Measurements from ENCODE around the gene IFT74.
"Not testable (repeated sequence)": the region's sequence is repeated elsewhere in the genome, so short reads cannot be mapped to it uniquely, and the experiment has no call there.

Gene IFT74

GRCh38 chr9:27073841-27074728 is 117.9 kb downstream of the IFT74 start:
- H3K27me3 Mint-ChIP-seq, result no peaks in the 10 kb centered on the region
- no peak overlapping the region for H3K4me3 Mint-ChIP-seq
- peaks cover 10% of the 10 kb centered on the region for H3K36me3 Mint-ChIP-seq
- no peaks in the 10 kb centered on the region for H3K9me3 Mint-ChIP-seq
- no peaks in the 10 kb centered on the region for H3K4me1 Mint-ChIP-seq
- no peak for ATAC-seq (ENCODE audit: low read depth)
- no peak for DNase-seq (ENCODE audit: low spot score in 2 of 2)
- no peak overlapping the region for H3K27ac Mint-ChIP-seq

DNA sequence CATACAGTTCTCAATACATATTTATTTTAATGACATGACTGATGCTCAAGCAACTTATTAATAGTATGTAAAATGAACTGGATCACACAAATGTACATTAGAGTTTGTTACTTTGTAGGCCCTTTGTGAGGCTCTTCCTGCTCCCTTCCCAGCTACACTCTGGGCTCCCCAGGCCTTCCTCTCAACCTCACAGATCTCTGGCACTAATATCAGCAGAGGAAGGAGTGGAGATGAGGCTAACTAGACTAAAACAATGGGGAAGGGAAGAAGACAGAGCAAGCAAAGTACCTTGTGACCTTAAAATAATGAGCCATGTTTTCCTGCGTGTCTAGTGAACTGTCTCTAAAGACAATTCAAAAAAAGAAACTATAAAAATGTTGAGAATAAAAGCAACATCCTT is 122.5 kb downstream of the IFT74 start:
- H3K27me3 Mint-ChIP-seq, result no peaks in the 10 kb centered on the region
- ATAC-seq (ENCODE audit: low read depth) (no peak), DNase-seq (ENCODE audit: low spot score in 2 of 2) (no peak)
- no peak overlapping the region for H3K4me3 Mint-ChIP-seq
- no peak overlapping the region for H3K27ac Mint-ChIP-seq
- no peaks in the 10 kb centered on the region for H3K9me3 Mint-ChIP-seq
- H3K4me1 Mint-ChIP-seq, result no peaks in the 10 kb centered on the region
- peaks cover 8% of the 10 kb centered on the region for H3K36me3 Mint-ChIP-seq

DNA sequence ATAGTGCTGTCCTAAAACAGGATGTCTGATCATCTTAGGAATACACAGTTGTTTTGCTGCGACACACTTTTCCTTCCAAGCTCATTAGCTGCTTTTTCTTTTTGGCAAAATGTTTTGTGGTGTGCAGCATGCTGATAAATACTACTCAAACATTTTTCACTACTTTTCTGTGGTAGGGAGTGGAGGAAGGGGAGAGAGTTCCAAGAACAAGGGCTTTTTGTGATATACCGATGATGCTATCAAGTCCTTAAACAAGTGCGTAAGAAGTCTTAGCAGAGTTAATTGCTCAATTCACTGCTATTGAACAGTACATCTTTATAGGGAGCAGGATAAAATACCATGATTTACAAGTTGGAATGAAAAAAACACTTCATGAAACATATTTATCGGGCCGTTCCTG is 129.2 kb downstream of the IFT74 start:
- Mint-ChIP-seq H3K36me3 (no peaks in the 10 kb centered on the region), H3K4me3 (no peak overlapping the region), H3K27ac (no peak overlapping the region), H3K4me1 (no peaks in the 10 kb centered on the region), H3K9me3 (no peaks in the 10 kb centered on the region), H3K27me3 (no peaks in the 10 kb centered on the region)
- no peak for ATAC-seq (ENCODE audit: low read depth)
- no peak for DNase-seq (ENCODE audit: low spot score in 2 of 2)

- no peaks in the 10 kb centered on the region for H3K27me3 Mint-ChIP-seq
- no peaks in the 10 kb centered on the region for H3K4me1 Mint-ChIP-seq
- no peaks in the 10 kb centered on the region for H3K36me3 Mint-ChIP-seq
- H3K4me3 Mint-ChIP-seq, result no peak overlapping the region
- H3K9me3 Mint-ChIP-seq, result no peaks in the 10 kb centered on the region
- ATAC-seq (ENCODE audit: low read depth) (no peak), DNase-seq (ENCODE audit: low spot score in 2 of 2) (no peak)
- no peak overlapping the region for H3K27ac Mint-ChIP-seq
Observed at GRCh38 chr9:27086818-27087680, 130.8 kb downstream of the IFT74 start.

DNA sequence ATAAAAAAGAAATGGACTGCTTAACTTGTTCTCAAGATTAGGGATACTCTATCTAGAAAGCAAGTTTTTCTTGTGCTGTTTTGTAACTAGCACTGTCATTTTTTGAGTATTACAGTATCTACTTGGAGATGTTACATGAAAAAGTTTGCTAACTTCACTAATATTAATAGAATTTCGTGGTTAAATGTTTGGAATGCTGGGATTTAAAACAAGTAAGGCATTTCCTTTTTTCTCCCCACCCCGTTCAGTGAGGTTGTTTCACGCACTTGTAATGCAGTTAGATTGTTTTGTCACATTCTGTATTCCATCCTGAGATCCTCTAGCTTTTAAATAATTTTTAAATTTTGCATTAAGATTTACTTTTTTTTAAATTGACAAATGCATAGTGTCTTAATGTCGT is 132.8 kb downstream of the IFT74 start:
- Mint-ChIP-seq H3K4me3 (no peak overlapping the region), H3K4me1 (no peaks in the 10 kb centered on the region), H3K27me3 (peaks cover 5% of the 10 kb centered on the region), H3K36me3 (no peaks in the 10 kb centered on the region), H3K27ac (no peak overlapping the region), H3K9me3 (no peaks in the 10 kb centered on the region)
- ATAC-seq (ENCODE audit: low read depth), result no peak
- DNase-seq (ENCODE audit: low spot score in 2 of 2), result no peak

- Mint-ChIP-seq H3K27ac (no peak overlapping the region), H3K9me3 (no peaks in the 10 kb centered on the region), H3K27me3 (peaks cover 8% of the 10 kb centered on the region), H3K4me1 (no peaks in the 10 kb centered on the region), H3K36me3 (no peaks in the 10 kb centered on the region), H3K4me3 (no peak overlapping the region)
- ATAC-seq (ENCODE audit: low read depth) (no peak), DNase-seq (ENCODE audit: low spot score in 2 of 2) (no peak)
Observed at GRCh38 chr9:27089706-27090105, 133.5 kb downstream of the IFT74 start.

DNA sequence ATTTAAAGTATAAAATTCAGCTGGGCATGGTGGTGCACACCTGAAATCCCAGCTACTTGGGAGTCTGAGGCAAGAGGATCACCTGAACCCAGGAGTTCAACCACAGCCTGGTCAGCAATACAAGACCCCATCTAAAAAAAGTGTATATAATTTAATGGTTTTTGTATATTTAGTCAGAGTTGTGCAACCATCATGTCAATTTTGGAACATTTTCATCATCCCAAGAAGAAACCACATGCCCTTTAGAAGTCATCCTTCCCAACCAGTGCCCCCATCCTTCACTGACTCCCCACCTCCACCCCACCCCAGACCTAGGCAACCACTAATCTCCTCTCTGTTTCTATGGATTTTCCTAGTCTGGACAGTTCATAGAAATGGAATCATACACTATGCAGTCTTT is 134.0 kb downstream of the IFT74 start:
- no peaks in the 10 kb centered on the region for H3K9me3 Mint-ChIP-seq
- no peaks in the 10 kb centered on the region for H3K4me1 Mint-ChIP-seq
- DNase-seq (ENCODE audit: low spot score in 2 of 2), result no peak

GRCh38 chr9:27090711-27091110 is 134.5 kb downstream of the IFT74 start:
- DNase-seq (ENCODE audit: low spot score in 2 of 2) (no peak), ATAC-seq (ENCODE audit: low read depth) (no peak)
- Mint-ChIP-seq H3K9me3 (no peaks in the 10 kb centered on the region), H3K27ac (no peak overlapping the region), H3K36me3 (no peaks in the 10 kb centered on the region), H3K4me1 (no peaks in the 10 kb centered on the region), H3K4me3 (no peak overlapping the region), H3K27me3 (peaks cover 12% of the 10 kb centered on the region)

More for the DNA sequence above, 134.0 kb downstream of the IFT74 start:
- H3K27me3 Mint-ChIP-seq, result peaks cover 10% of the 10 kb centered on the region
- H3K4me3 Mint-ChIP-seq, result no peak overlapping the region
- H3K36me3 Mint-ChIP-seq, result no peaks in the 10 kb centered on the region
- H3K27ac Mint-ChIP-seq, result no peak overlapping the region
- ATAC-seq (ENCODE audit: low read depth), result no peak

DNA sequence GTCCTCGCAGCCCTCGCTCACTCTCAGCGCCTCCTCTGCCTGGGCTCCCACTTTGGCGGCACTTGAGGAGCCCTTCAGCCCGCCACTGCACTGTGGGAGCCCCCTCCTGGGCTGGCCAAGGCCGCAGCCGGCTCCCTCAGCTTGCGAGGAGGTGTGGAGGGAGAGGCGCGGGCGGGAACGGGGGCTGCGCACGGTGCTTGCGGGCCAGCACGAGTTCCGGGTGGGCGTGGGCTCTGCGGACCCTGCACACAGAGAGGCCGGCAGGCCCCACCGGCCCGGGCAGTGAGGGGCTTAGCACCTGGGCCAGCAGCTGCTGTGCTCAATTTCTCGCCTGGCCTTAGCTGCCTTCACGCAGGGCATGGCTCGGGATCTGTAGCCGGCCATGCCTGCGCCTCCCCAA is 136.3 kb downstream of the IFT74 start:
- ATAC-seq (ENCODE audit: low read depth); DNase-seq (ENCODE audit: low spot score in 2 of 2); H3K4me3 Mint-ChIP-seq; H3K9me3 Mint-ChIP-seq; H3K36me3 Mint-ChIP-seq; H3K27ac Mint-ChIP-seq; H3K4me1 Mint-ChIP-seq: not testable (repeated sequence)
- peaks cover 15% of the 10 kb centered on the region for H3K27me3 Mint-ChIP-seq

DNA sequence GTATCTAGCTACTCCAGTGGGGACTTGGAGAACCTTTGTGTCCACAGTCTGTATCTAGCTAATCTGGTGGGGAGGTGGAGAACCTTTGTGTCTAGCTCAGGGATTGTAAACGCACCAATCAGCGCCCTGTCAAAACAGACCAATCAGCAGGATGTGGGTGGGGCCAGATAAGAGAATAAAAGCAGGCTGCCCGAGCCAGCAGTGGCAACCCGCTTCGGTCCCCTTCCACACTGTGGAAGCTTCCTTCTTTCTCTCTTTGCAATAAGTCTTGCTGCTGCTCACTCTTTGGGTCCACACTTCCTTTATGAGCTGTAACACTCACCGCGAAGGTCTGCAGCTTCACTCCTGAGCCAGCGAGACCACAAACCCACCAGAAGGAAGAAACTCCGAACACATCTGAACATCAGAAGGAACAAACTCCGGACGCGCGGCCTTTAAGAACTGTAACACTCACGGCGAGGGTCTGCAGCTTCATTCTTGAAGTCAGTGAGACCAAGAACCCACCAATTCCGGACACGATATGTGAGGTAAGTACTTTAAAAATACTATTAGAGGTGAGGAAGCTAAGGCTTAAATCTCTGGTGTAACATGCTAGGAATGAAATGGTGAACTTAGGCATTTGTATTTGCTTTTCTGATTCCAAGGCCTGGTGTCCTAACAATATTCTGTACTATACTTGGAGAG is 137.3 kb downstream of the IFT74 start:
- H3K36me3 Mint-ChIP-seq; H3K4me1 Mint-ChIP-seq; H3K27ac Mint-ChIP-seq; DNase-seq (ENCODE audit: low spot score in 2 of 2); H3K9me3 Mint-ChIP-seq; H3K4me3 Mint-ChIP-seq; ATAC-seq (ENCODE audit: low read depth): not testable (repeated sequence)
- peaks cover 15% of the 10 kb centered on the region for H3K27me3 Mint-ChIP-seq

- no peaks in the 10 kb centered on the region for H3K36me3 Mint-ChIP-seq
- H3K9me3 Mint-ChIP-seq, result no peaks in the 10 kb centered on the region
- ATAC-seq (ENCODE audit: low read depth) (no peak), DNase-seq (ENCODE audit: low spot score in 2 of 2) (no peak)
- no peak overlapping the region for H3K27ac Mint-ChIP-seq
- peaks cover 15% of the 10 kb centered on the region for H3K27me3 Mint-ChIP-seq
- H3K4me3 Mint-ChIP-seq, result no peak overlapping the region
- H3K4me1 Mint-ChIP-seq, result no peaks in the 10 kb centered on the region
Observed at GRCh38 chr9:27094640-27095298, 138.6 kb downstream of the IFT74 start.

- H3K4me1 Mint-ChIP-seq, result no peaks in the 10 kb centered on the region
- H3K4me3 Mint-ChIP-seq, result no peak overlapping the region
- H3K9me3 Mint-ChIP-seq, result peaks cover 2% of the 10 kb centered on the region
- H3K27ac Mint-ChIP-seq, result no peak overlapping the region
- peaks cover 1% of the 10 kb centered on the region for H3K27me3 Mint-ChIP-seq
- no peak for ATAC-seq (ENCODE audit: low read depth)
- no peak for DNase-seq (ENCODE audit: low spot score in 2 of 2)
- H3K36me3 Mint-ChIP-seq, result no peaks in the 10 kb centered on the region
Observed at GRCh38 chr9:27107241-27107640, 151.0 kb downstream of the IFT74 start.

DNA sequence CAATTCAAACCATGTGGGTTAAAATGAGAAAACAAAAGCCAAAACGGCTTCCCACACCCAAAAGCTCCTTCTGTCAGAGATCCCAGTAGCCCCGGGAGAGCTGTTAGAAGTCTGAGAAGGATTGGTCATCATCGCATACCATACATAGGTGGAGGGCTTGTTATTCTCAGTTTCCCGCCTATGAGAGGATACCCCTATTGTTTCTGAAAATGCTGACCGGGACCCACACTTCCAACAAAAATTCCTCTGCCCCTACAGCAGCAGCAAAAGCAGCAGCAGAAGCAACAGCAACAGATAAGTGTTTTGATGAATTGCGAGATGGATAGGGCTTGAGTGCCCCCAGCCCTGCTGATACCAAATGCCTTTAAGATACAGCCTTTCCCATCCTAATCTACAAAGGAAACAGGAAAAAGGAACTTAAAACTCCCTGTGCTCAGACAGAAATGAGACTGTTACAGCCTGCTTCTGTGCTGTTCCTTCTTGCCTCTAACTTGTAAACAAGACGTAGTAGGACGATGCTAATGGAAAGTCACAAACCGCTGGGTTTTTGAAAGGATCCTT is 152.8 kb downstream of the IFT74 start, which contains the start of gene TEK:
Gene TEK (plus strand): TSS at position 245 of the 561 bp plus-strand sequence. CDS start 366 bp downstream, outside the sequence.
- DNase-seq (ENCODE audit: low spot score in 2 of 2) (no peak), ATAC-seq (ENCODE audit: low read depth) (no peak)
- Mint-ChIP-seq H3K4me3 (no peak within 1 kb of the TSS), H3K27ac (no peak within 1 kb of the TSS), H3K4me1 (no peaks in the 10 kb centered on the region), H3K36me3 (no peaks in the 10 kb centered on the region), H3K9me3 (peaks cover 2% of the 10 kb centered on the region), H3K27me3 (peaks cover 1% of the 10 kb centered on the region)

All from memory B cell (primary cell).